Keratinocyte (primary cell): Measurements from ENCODE around the gene SLC25A13. TPM values are rescaled to one million over a fixed set of nuclear protein-coding genes. Genes with fewer than 3 reads are reported as not detected.

Source experiments
- DNase-seq: peaks from one replicate; pipeline ENCODE4 v3.0.0-alpha.2; 2011; ENCODE audit warnings: low read depth, missing footprints, low spot score
- FAIRE-seq: peaks from 2 replicates; lab custom pipeline; 2011; peaks lifted over from hg19 to GRCh38; lab: Jason Lieb, UNC
- H2AFZ ChIP-seq: 2 replicates; pipeline ENCODE4 v1.6.0; 2012; ENCODE audit warnings: low read length, control low read depth, inconsistent platforms; ENCODE audit not compliant: control insufficient read depth
- H3K27ac ChIP-seq: 2 replicates; pipeline ENCODE4 v1.5.1; 2011; ENCODE audit warnings: low read length; ENCODE audit not compliant: control insufficient read depth, insufficient read depth
- H3K27me3 ChIP-seq: 3 replicates; pipeline ENCODE4 v1.6.0; 2011; ENCODE audit warnings: low read length; ENCODE audit not compliant: control insufficient read depth, insufficient read depth; ENCODE audit errors: extremely low read depth
- H3K36me3 ChIP-seq, 2 experiments: 2 replicates in 1 of 2; 3 replicates in 1 of 2; pipeline ENCODE4 v1.5.1; 2011; ENCODE audit warnings: low read length in 2 of 2, mild to moderate bottlenecking in 1 of 2; ENCODE audit not compliant: control insufficient read depth in 2 of 2, insufficient read depth in 2 of 2; ENCODE audit errors: extremely low read depth in 1 of 2
- H3K4me1 ChIP-seq: 3 replicates; pipeline ENCODE4 v1.5.1; 2011; ENCODE audit warnings: low read length; ENCODE audit not compliant: control insufficient read depth, insufficient read depth; ENCODE audit errors: extremely low read depth
- H3K4me2 ChIP-seq: 3 replicates; pipeline ENCODE4 v1.6.0; 2011; ENCODE audit warnings: low read depth, low read length; ENCODE audit not compliant: control insufficient read depth, insufficient read depth; ENCODE audit errors: extremely low read depth
- H3K4me3 ChIP-seq, 3 experiments: fragments of 200-600 bp in 1 of 3; sonication (generic) in 1 of 3; 2 replicates in 2 of 3; 3 replicates in 1 of 3; pipeline ENCODE4 v1.5.1; 2011 to 2016; ENCODE audit warnings: low read length in 3 of 3, mild to moderate bottlenecking in 3 of 3, control low read depth in 2 of 3, inconsistent platforms in 1 of 3, low read depth in 1 of 3, mixed read lengths in 1 of 3, mixed run types in 1 of 3, moderate library complexity in 1 of 3; ENCODE audit not compliant: control insufficient read depth in 2 of 3, insufficient read depth in 2 of 3; ENCODE audit errors: extremely low read depth in 1 of 3
- H3K79me2 ChIP-seq: 2 replicates; pipeline ENCODE4 v1.6.0; 2012; ENCODE audit warnings: low read length; ENCODE audit not compliant: control insufficient read depth, insufficient read depth
- H3K9ac ChIP-seq: 3 replicates; pipeline ENCODE4 v1.6.0; 2011; ENCODE audit warnings: low read length; ENCODE audit not compliant: control insufficient read depth, insufficient read depth; ENCODE audit errors: extremely low read depth
- H3K9me1 ChIP-seq: 3 replicates; pipeline ENCODE4 v1.6.0; 2011; ENCODE audit warnings: low read length; ENCODE audit not compliant: control insufficient read depth, insufficient read depth; ENCODE audit errors: extremely low read depth
- H3K9me3 ChIP-seq: 2 replicates; pipeline ENCODE4 v1.5.1; 2012; ENCODE audit warnings: low read depth, low read length; ENCODE audit not compliant: control insufficient read depth
- H4K20me1 ChIP-seq: 3 replicates; pipeline ENCODE4 v1.6.0; 2011; ENCODE audit warnings: low read length; ENCODE audit not compliant: control insufficient read depth, insufficient read depth; ENCODE audit errors: extremely low read depth
- CTCF ChIP-seq, 3 experiments: IDR thresholded peaks in 1 of 3; conservative IDR thresholded peaks in 1 of 3; optimal IDR thresholded peaks in 1 of 3; 2 replicates in 2 of 3; 3 replicates in 1 of 3; pipeline versions ENCODE3 to v1.5.1; 2011; ENCODE audit warnings: low read length in 3 of 3, mild to moderate bottlenecking in 3 of 3, moderate library complexity in 2 of 3, control low read depth in 1 of 3, inconsistent platforms in 1 of 3; ENCODE audit not compliant: insufficient read depth in 2 of 3; ENCODE audit errors: extremely low read depth in 1 of 3
- EZH2 ChIP-seq: IDR thresholded peaks from one replicate; pipeline ENCODE4 v1.6.1; 2012; ENCODE audit warnings: inconsistent platforms, mild to moderate bottlenecking, low read length, moderate library complexity
- dilution Hi-C: fragments of 300-500 bp; cut with MboI; formaldehyde crosslinking; loops from one replicate; pipeline ENCODE4 v1.7.0; 2020; ENCODE audit warnings: low sequenced_read_pairs; ENCODE audit not compliant: extremely low pct_ligation_motif_present
- polyA plus RNA-seq, 5 experiments: library from polyadenylated mRNA; depleted of rRNA in 3 of 5; stranded (reverse) in 3 of 5; stranded (forward) in 1 of 5; unstranded in 1 of 5; fragments of >200 nt; gene quantifications; 1 replicate in 1 of 5; 2 replicates in 3 of 5; 3 replicates in 1 of 5; pipeline versions ENCODE4 v1.2.1 to v1.2.3, GENCODE V29; 2011 to 2012; ENCODE audit warnings: missing spikeins in 2 of 5, low read depth in 1 of 5, low replicate concordance in 1 of 5

SLC25A13 gene
- polyA plus RNA-seq, 1 donor (not counting 4 experiments of a cell fraction or from before 2014, with no cell fraction given): 29.4 TPM

GRCh38 chr7:96349572-96349971, 27.7 kb upstream of the SLC25A13 start:
- H3K79me2 ChIP-seq: no peaks in the 10 kb centered on the region
- H3K36me3 ChIP-seq: no peaks in the 10 kb centered on the region
- dilution Hi-C loops: no loop called here
- TF ChIP-seq EZH2 (no peak), CTCF (optimal IDR thresholded peaks at IDR 0.05 in 1 of 3, IDR thresholded peaks at IDR 0.05 in 1 of 3, conservative IDR thresholded peaks at IDR 0.05 in 1 of 3; ENCODE audit: extremely low read depth in 1 of 3, insufficient read depth in 2 of 3, low read length in 3 of 3) (no peak)
- FAIRE-seq (peak; percentile 80), DNase-seq (no peak)
- no peaks in the 10 kb centered on the region for H4K20me1 ChIP-seq
- H3K4me1 ChIP-seq: peaks cover 9% of the 10 kb centered on the region
- peak overlapping the region; percentile 37 for H2AFZ ChIP-seq
- H3K4me3 ChIP-seq: no peak overlapping the region
- no peaks in the 10 kb centered on the region for H3K27me3 ChIP-seq
- peak overlapping the region; percentile 12 for H3K4me2 ChIP-seq
- no peaks in the 10 kb centered on the region for H3K9me1 ChIP-seq
- H3K9ac ChIP-seq: no peak overlapping the region
- no peaks in the 10 kb centered on the region for H3K9me3 ChIP-seq
- H3K27ac ChIP-seq: no peak overlapping the region

GRCh38 chr7:96347471-96347870, 25.6 kb upstream of the SLC25A13 start:
- Histone ChIP-seq H3K27me3 (no peaks in the 10 kb centered on the region), H3K36me3 (no peaks in the 10 kb centered on the region), H3K9ac (no peak overlapping the region), H4K20me1 (no peaks in the 10 kb centered on the region), H3K27ac (no peak overlapping the region), H3K9me1 (no peaks in the 10 kb centered on the region), H3K79me2 (no peaks in the 10 kb centered on the region), H2AFZ (no peak overlapping the region), H3K9me3 (no peaks in the 10 kb centered on the region), H3K4me3 (no peak overlapping the region), H3K4me2 (no peak overlapping the region), H3K4me1 (peaks cover 9% of the 10 kb centered on the region)
- dilution Hi-C loops: no loop called here
- no peak for TF ChIP-seq EZH2
- TF ChIP-seq CTCF (optimal IDR thresholded peaks at IDR 0.05 in 1 of 3, IDR thresholded peaks at IDR 0.05 in 1 of 3, conservative IDR thresholded peaks at IDR 0.05 in 1 of 3; ENCODE audit: extremely low read depth in 1 of 3, insufficient read depth in 2 of 3, low read length in 3 of 3): no peak
- DNase-seq (no peak), FAIRE-seq (no peak)
